HFFc6 (cell line): ENCODE data around the gene GTSE1. TPM values are rescaled to one million over a fixed set of nuclear protein-coding genes. Genes with fewer than 3 reads are reported as not detected.
A peak's percentile ranks its signal among the peaks of the same experiment; 100 is the strongest.

Experiments
- DNase-seq: peaks from one replicate; pipeline ENCODE4 v3.0.0-alpha.2; 2018
- H3K27ac Mint-ChIP-seq: 2 replicates; pipeline ENCODE4 v1.8.0; 2020; ENCODE audit warnings: mild to moderate bottlenecking, mixed read lengths
- H3K27me3 Mint-ChIP-seq: 2 replicates; pipeline ENCODE4 v1.8.0; 2021; ENCODE audit warnings: mild to moderate bottlenecking, moderate library complexity, mixed read lengths; ENCODE audit not compliant: insufficient read depth
- H3K36me3 Mint-ChIP-seq: 2 replicates; pipeline ENCODE4 v1.8.0; 2021; ENCODE audit warnings: low read depth, mixed read lengths
- H3K4me1 Mint-ChIP-seq: 2 replicates; pipeline ENCODE4 v1.8.0; 2020; ENCODE audit warnings: low read depth, mixed read lengths
- H3K4me3 Mint-ChIP-seq: 2 replicates; pipeline ENCODE4 v1.8.0; 2020; ENCODE audit warnings: mild to moderate bottlenecking, moderate library complexity, mixed read lengths
- H3K9me3 Mint-ChIP-seq: 2 replicates; pipeline ENCODE4 v1.8.0; 2020; ENCODE audit warnings: mild to moderate bottlenecking, mixed read lengths
- total RNA-seq, 6 experiments: library from RNA; stranded (reverse); fragmentation: NEBNext Ultra II Directional; extraction: Animal tissue kit (Norgen Biotek cat#: 25700); gene quantifications; 2 replicates in 1 of 6; 3 replicates in 5 of 6; pipeline ENCODE4 v1.2.3, GENCODE V29; 2021
- TF ChIP-seq, protein P1 (sequence below): fragments of 200-600 bp; sonication (generic); IDR thresholded peaks from 2 replicates; pipeline ENCODE4 v1.5.0; 2021; ENCODE audit warnings: antibody characterized with exemption, mild to moderate bottlenecking

GTSE1 gene
- total RNA-seq, 6 experiments from 2014 or later: 12.4 to 30.5 (median 27.9) TPM

DNA sequence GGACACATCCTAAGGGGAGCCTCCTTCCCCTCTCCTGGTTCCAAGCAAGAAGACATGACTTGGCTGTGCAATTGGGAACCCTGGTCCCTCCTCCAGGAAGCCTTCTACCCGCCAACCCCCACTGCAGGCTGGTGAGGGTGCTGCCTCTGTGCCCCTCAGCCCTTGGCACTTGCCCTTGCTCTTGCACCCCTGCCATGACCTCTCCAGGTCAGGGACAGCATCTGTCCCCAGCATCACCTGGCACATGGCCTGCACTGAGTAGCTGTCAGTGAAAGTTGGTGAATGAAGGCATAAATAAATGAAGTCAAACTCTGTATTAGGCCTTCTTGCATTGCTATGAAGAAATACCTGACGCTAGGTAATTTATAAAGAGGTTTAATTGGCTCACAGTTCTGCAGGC, 1.9 kb upstream of the GTSE1 start:
- Mint-ChIP-seq H3K36me3 (peaks cover 28% of the 10 kb centered on the region), H3K4me1 (peaks cover 53% of the 10 kb centered on the region), H3K27ac (peak overlapping the region; percentile 96), H3K27me3 (peaks cover 6% of the 10 kb centered on the region), H3K4me3 (no peak overlapping the region), H3K9me3 (no peaks in the 10 kb centered on the region; the same call in 1 of the 2 replicates)
- TF ChIP-seq, protein P1, sequence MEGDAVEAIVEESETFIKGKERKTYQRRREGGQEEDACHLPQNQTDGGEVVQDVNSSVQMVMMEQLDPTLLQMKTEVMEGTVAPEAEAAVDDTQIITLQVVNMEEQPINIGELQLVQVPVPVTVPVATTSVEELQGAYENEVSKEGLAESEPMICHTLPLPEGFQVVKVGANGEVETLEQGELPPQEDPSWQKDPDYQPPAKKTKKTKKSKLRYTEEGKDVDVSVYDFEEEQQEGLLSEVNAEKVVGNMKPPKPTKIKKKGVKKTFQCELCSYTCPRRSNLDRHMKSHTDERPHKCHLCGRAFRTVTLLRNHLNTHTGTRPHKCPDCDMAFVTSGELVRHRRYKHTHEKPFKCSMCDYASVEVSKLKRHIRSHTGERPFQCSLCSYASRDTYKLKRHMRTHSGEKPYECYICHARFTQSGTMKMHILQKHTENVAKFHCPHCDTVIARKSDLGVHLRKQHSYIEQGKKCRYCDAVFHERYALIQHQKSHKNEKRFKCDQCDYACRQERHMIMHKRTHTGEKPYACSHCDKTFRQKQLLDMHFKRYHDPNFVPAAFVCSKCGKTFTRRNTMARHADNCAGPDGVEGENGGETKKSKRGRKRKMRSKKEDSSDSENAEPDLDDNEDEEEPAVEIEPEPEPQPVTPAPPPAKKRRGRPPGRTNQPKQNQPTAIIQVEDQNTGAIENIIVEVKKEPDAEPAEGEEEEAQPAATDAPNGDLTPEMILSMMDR: no peak
- no peak for DNase-seq

DNA sequence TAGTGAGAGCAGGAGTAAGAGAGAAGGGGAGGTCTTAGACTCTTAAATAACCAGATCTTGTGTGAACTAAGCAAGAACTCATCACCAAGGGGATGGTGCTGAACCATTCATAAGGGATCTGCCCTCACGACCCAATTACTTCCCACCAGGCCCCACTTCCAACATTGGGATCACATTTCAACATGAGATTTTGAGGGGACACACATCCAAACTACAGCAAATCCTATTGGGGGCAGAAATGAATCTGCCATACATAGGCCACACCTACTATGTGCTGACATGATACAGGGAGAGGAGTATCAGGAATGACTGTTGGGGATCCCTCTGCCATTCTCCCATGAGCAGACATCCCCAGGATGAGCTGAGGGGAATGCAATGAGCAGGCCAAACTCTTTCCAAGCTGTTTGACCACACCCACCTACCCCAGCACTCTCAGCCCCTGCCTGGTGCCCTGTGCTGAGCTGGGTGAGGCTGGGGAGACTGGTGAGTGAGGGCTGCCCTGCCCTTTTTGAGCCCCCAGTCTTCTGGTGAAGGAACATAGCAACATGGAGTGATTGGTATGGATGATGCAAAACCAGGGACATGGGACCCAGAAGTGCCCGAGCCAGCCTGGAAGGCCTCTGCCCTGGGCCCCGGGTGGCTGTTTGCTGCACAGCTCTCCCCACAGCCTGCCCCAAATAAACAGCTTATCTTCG, 1.2 kb upstream of the GTSE1 start:
- peaks cover 29% of the 10 kb centered on the region for H3K36me3 Mint-ChIP-seq
- no peak for DNase-seq
- H3K9me3 Mint-ChIP-seq: no peaks in the 10 kb centered on the region; the same call in 1 of the 2 replicates
- peaks cover 55% of the 10 kb centered on the region for H3K4me1 Mint-ChIP-seq
- H3K27me3 Mint-ChIP-seq: peaks cover 6% of the 10 kb centered on the region
- peak overlapping the region; percentile 96 for H3K27ac Mint-ChIP-seq
- peak overlapping the region; percentile 93 for H3K4me3 Mint-ChIP-seq
- TF ChIP-seq, protein P1: no peak

DNA sequence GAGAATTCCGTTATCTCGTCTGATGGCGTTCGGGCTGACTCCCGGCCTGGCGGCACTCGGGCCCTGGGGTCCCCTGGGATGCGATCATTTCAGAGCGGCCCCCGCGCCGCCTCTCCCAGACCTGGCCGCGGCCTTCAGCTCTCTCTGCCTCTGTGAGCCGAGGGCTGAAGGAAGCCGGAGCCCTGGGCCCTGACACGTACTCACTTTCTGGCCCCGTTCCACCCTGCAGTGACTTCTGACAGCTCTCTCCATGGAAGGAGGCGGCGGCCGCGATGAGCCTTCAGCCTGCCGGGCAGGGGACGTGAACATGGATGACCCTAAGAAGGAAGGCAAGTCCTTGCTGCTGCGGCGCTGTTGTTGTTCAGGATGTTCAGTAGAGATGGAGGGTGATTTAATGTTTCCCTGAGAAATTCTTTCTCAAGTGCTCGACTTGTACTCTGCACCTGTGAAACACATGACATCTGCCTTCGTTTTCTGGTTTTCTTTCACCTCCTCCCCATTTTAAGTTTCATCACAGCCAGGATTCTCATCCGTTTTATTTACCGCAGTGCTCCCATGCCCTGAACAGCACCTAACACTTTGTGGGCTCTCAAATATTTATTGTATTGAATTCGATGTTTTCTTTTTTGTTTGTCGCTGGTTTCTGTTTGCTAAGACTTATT, 612 bp downstream of the GTSE1 start:
- Mint-ChIP-seq H3K36me3 (peaks cover 33% of the 10 kb centered on the region), H3K4me1 (peaks cover 63% of the 10 kb centered on the region), H3K27me3 (peaks cover 6% of the 10 kb centered on the region), H3K9me3 (no peaks in the 10 kb centered on the region; the same call in 1 of the 2 replicates), H3K27ac (peak overlapping the region; percentile 61), H3K4me3 (peak overlapping the region; percentile 93)
- peak; percentile 51 for DNase-seq
- TF ChIP-seq, protein P1: no peak

DNA sequence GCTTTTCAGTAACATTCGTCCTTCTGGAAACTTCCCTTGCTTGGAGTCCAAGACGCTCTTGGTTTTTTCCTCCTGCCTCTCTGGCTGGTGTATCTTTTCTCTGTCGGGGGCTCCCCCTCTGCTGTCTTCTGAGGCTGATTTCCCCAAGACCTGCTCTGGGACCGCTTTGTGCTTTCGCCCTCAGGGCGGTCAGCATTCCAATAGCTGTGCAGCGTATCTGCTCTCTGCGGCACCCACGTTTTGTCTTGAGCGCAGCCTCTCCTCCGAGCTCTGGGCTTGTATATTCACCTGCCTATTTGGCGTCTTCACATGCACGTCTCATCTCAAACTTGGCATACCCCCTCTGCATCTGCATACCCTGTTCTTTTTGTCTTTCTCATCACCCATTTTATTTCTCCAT, 2.4 kb downstream of the GTSE1 start:
- Mint-ChIP-seq H3K4me1 (peaks cover 68% of the 10 kb centered on the region), H3K27me3 (peaks cover 6% of the 10 kb centered on the region), H3K27ac (no peak overlapping the region; the same call in 1 of the 2 replicates), H3K4me3 (peak overlapping the region; percentile 93), H3K36me3 (peaks cover 41% of the 10 kb centered on the region; the same call in 1 of the 2 replicates), H3K9me3 (no peaks in the 10 kb centered on the region)
- DNase-seq: no peak
- TF ChIP-seq, protein P1: no peak

DNA sequence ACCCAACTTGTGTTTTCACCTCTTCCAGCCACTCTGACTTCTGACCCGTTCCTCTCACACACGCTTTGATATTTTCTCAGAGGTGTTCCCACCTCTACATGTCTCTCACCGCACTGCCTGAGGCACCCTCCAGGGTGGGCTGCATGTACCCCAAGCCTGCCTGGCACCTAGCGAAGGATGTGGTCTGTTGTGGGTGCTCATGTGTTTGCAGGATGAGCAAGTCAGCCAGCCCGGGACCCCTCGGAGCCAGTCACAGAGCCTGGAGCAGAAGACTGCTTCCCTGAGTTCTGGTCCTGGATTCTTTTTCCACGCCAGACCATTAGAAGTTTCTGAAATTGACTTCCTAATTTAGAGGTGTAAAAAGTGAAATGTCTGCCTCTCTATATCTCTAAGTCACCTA, 3.8 kb downstream of the GTSE1 start:
- H3K27me3 Mint-ChIP-seq: peaks cover 6% of the 10 kb centered on the region
- H3K4me3 Mint-ChIP-seq: no peak overlapping the region
- no peak overlapping the region for H3K27ac Mint-ChIP-seq
- H3K4me1 Mint-ChIP-seq: peaks cover 66% of the 10 kb centered on the region
- no peak for DNase-seq
- H3K36me3 Mint-ChIP-seq: peaks cover 41% of the 10 kb centered on the region; the same call in 1 of the 2 replicates
- TF ChIP-seq, protein P1: no peak
- H3K9me3 Mint-ChIP-seq: no peaks in the 10 kb centered on the region
